ENCODE data around the gene DMAC2L.
"Not testable (repeated sequence)": the region's sequence is repeated elsewhere in the genome, so short reads cannot be mapped to it uniquely, and the experiment has no call there.

The DMAC2L gene

GRCh38 chr14:50353126-50353525, 41.0 kb downstream of the DMAC2L start:
- Histone ChIP-seq H3K27me3 (no peaks in the 10 kb centered on the region), H3K9me3 (no peaks in the 10 kb centered on the region), H3K4me1 (no peaks in the 10 kb centered on the region), H3K36me3 (no peaks in the 10 kb centered on the region), H3K4me3 (ENCODE audit: low read depth, low read length) (no peak overlapping the region)
- TF ChIP-seq CTCF (IDR thresholded peaks at IDR 0.05; ENCODE audit: low read depth, low read length): no peak
- DNase-seq: no peak

DNA sequence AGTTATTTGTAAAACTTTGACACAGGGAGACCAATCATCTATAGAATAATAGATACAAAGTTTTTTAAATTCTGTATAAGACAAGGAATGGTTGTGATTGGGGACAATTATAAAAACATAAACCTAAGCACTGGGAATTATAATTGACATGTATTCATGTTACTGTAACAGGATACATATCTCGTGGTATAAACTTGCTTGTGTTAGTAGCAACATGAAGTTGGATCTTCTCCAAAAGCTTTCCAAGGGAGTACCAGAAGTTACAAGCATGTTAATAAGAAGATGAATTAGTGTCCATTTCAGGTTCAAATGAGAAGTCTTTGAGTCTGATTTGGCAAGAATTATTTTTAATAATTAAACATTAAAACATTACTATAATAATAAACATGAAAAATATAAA, 42.4 kb downstream of the DMAC2L start:
- Histone ChIP-seq H3K27me3 (no peaks in the 10 kb centered on the region), H3K4me3 (ENCODE audit: low read depth, low read length) (no peak overlapping the region), H3K36me3 (no peaks in the 10 kb centered on the region), H3K9me3 (no peaks in the 10 kb centered on the region), H3K4me1 (no peaks in the 10 kb centered on the region)
- DNase-seq: no peak
- no peak for TF ChIP-seq CTCF (IDR thresholded peaks at IDR 0.05; ENCODE audit: low read depth, low read length)

- no peaks in the 10 kb centered on the region for H3K4me1 ChIP-seq
- no peak for DNase-seq
- H3K4me3 ChIP-seq (ENCODE audit: low read depth, low read length): no peak overlapping the region
- no peaks in the 10 kb centered on the region for H3K27me3 ChIP-seq
- TF ChIP-seq CTCF (IDR thresholded peaks at IDR 0.05; ENCODE audit: low read depth, low read length): no peak
- H3K9me3 ChIP-seq: no peaks in the 10 kb centered on the region
- H3K36me3 ChIP-seq: no peaks in the 10 kb centered on the region
These were observed 43.6 kb downstream of the DMAC2L start for GRCh38 chr14:50355692-50356091.

GRCh38 chr14:50356283-50356682, 44.2 kb downstream of the DMAC2L start:
- H3K36me3 ChIP-seq; H3K4me3 ChIP-seq (ENCODE audit: low read depth, low read length); H3K9me3 ChIP-seq; H3K4me1 ChIP-seq; DNase-seq; H3K27me3 ChIP-seq: not testable (repeated sequence)

DNA sequence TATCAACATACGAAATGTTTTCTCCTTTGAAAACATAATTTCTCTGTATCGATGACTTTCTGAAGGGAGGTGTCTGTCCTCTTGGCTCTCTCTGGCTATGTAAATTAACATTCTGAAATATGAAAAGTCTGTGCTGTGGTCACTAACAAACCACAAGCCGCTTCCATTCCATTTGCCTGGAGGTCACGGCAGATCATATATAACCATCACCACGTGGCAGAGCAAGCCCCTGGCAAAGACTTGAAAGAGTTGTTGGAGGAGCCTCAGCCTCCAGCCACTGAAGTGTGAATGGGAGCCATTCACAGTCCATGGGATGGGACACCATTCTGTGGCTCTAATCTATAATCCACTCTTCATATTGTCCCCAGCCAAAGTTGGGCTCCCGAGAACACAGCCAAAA, 45.0 kb downstream of the DMAC2L start:
- Histone ChIP-seq H3K9me3 (no peaks in the 10 kb centered on the region), H3K4me1 (no peaks in the 10 kb centered on the region), H3K27me3 (no peaks in the 10 kb centered on the region), H3K36me3 (no peaks in the 10 kb centered on the region), H3K4me3 (ENCODE audit: low read depth, low read length) (no peak overlapping the region)
- TF ChIP-seq CTCF (IDR thresholded peaks at IDR 0.05; ENCODE audit: low read depth, low read length): no peak
- no peak for DNase-seq

GRCh38 chr14:50357753-50358395, 45.8 kb downstream of the DMAC2L start:
- Histone ChIP-seq H3K4me3 (ENCODE audit: low read depth, low read length) (no peak overlapping the region), H3K36me3 (no peaks in the 10 kb centered on the region), H3K9me3 (no peaks in the 10 kb centered on the region), H3K27me3 (no peaks in the 10 kb centered on the region), H3K4me1 (no peaks in the 10 kb centered on the region)
- DNase-seq: no peak
- no peak for TF ChIP-seq CTCF (IDR thresholded peaks at IDR 0.05; ENCODE audit: low read depth, low read length)

- H3K36me3 ChIP-seq: no peaks in the 10 kb centered on the region
- no peaks in the 10 kb centered on the region for H3K9me3 ChIP-seq
- no peak overlapping the region for H3K4me3 ChIP-seq (ENCODE audit: low read depth, low read length)
- TF ChIP-seq CTCF (IDR thresholded peaks at IDR 0.05; ENCODE audit: low read depth, low read length): no peak
- DNase-seq: no peak
- H3K4me1 ChIP-seq: no peaks in the 10 kb centered on the region
- H3K27me3 ChIP-seq: no peaks in the 10 kb centered on the region
These were observed 47.5 kb downstream of the DMAC2L start for GRCh38 chr14:50359631-50360030.

Measured in BE2C (cell line).